Body of pancreas (tissue), 4 donors: ENCODE results near the gene KLC3. TPM values are rescaled to one million over a fixed set of nuclear protein-coding genes. Genes with fewer than 3 reads are reported as not detected.

Experiments used
- ATAC-seq: fragments of 150-250 bp; one replicate; pipeline ENCODE4 v1.9.1; 2016
- DNase-seq, 4 donors: peaks; one replicate each; pipeline ENCODE4 v3.0.0-alpha.2; 2019
- H3K27ac ChIP-seq, 4 donors: fragments of 200-600 bp; sonication (generic); 1 replicate in 3 of 4; 2 replicates in 1 of 4; pipeline versions ENCODE4 v1.5.1 to v1.6.1; 2016 to 2019; ENCODE audit warnings: mild to moderate bottlenecking in 1 of 4, mixed read lengths in 1 of 4, moderate library complexity in 1 of 4
- H3K27me3 ChIP-seq, 2 donors: fragments of 200-600 bp; sonication (generic); one replicate each; pipeline ENCODE4 v1.6.0; 2016; ENCODE audit warnings: mild to moderate bottlenecking in 1 of 2
- H3K36me3 ChIP-seq, 2 donors: fragments of 200-600 bp; sonication (generic); replicated peaks in 1 of 2; 2 replicates each; pipeline ENCODE4 v1.5.1; 2016; ENCODE audit warnings: low read depth in 2 of 2; ENCODE audit not compliant: insufficient read depth in 1 of 2
- H3K4me1 ChIP-seq: fragments of 200-600 bp; sonication (generic); one replicate; pipeline ENCODE4 v1.6.0; 2016
- H3K4me3 ChIP-seq, 2 donors: fragments of 200-600 bp; sonication (generic); 1 replicate in 1 of 2; 2 replicates in 1 of 2; pipeline ENCODE4 v1.5.1; 2016 to 2019
- H3K9me3 ChIP-seq, 3 donors: fragments of 200-600 bp; sonication (generic); 1 replicate in 2 of 3; 2 replicates in 1 of 3; pipeline ENCODE4 v1.5.1; 2016
- CTCF ChIP-seq, 7 experiments: fragments of 450-650 bp in 4 of 7; fragments of 200-600 bp in 3 of 7; sonication (generic) in 3 of 7; IDR thresholded peaks; one replicate each; pipeline ENCODE4 v1.5.1; 2016 to 2019; ENCODE audit warnings: antibody characterized with exemption in 7 of 7
- POLR2A ChIP-seq, 3 donors: fragments of 450-650 bp; IDR thresholded peaks; one replicate each; pipeline ENCODE4 v1.6.1; 2016; ENCODE audit warnings: antibody characterized with exemption in 3 of 3, mild to moderate bottlenecking in 2 of 3
- WGBS, 2 donors: methylation state at CpG; one replicate each; pipeline ENCODE4 v1.1.5; 2017; 5-methylcytosine and 5-hydroxymethylcytosine counted together
- intact Hi-C: fragments of 100-400 bp; cut with DNase I; formaldehyde crosslinking; loops from one replicate; pipeline ENCODE4 v1.15.1; 2023
- total RNA-seq, 2 donors: library from RNA; depleted of rRNA; stranded (reverse); fragments of >200 nt; gene quantifications; one replicate each; pipeline ENCODE4 v1.1.0, GENCODE V29; 2016

KLC3 gene
- total RNA-seq, 2 donors from 2014 or later: 1.3 to 11.7 TPM

GRCh38 chr19:45321848-45322247 lies 18.7 kb upstream of the KLC3 start:
- H3K4me3 ChIP-seq: no peak overlapping the region
- no peak for DNase-seq
- 19 to 49% methylated on average over 3 to 6 of the region's 7 CpGs for WGBS, 2 donors
- no peak for ATAC-seq
- no peak overlapping the region for H3K27ac ChIP-seq
- H3K27me3 ChIP-seq: no peaks in the 10 kb centered on the region
- no peaks in the 10 kb centered on the region for H3K9me3 ChIP-seq
- intact Hi-C loops: no loop called here
- TF ChIP-seq POLR2A (IDR thresholded peaks at IDR 0.05) (no peak), CTCF (IDR thresholded peaks at IDR 0.05) (no peak)
- no peaks in the 10 kb centered on the region for H3K36me3 ChIP-seq
- peaks cover 17% of the 10 kb centered on the region for H3K4me1 ChIP-seq

- ATAC-seq (no peak), DNase-seq (no peak)
- no peak overlapping the region for H3K4me3 ChIP-seq
- TF ChIP-seq CTCF (IDR thresholded peaks at IDR 0.05) (no peak), POLR2A (IDR thresholded peaks at IDR 0.05) (no peak)
- H3K4me1 ChIP-seq: peaks cover 17% of the 10 kb centered on the region
- intact Hi-C loops: no loop called here
- H3K9me3 ChIP-seq: no peaks in the 10 kb centered on the region
- H3K27ac ChIP-seq: no peak overlapping the region
- no peaks in the 10 kb centered on the region for H3K27me3 ChIP-seq
- no peaks in the 10 kb centered on the region for H3K36me3 ChIP-seq
- WGBS, 2 donors: 69 to 71% methylated on average over 6 to 11 of the region's 11 CpGs
Measured at GRCh38 chr19:45322311-45322710, 18.2 kb upstream of the KLC3 start.

GRCh38 chr19:45322744-45323281 lies 17.7 kb upstream of the KLC3 start, which contains the start of gene CKM:
Gene CKM (minus strand): TSS chr19:45322875. CDS start chr19:45319713, 3,162 bp downstream.
- H3K36me3 ChIP-seq: no peaks in the 10 kb centered on the region
- ATAC-seq (no peak), DNase-seq (no peak)
- 66% methylated on average over 11 of the region's 15 CpGs; no CpG with 5 or more reads in 1 of the 2 donors for WGBS, 2 donors
- no peaks in the 10 kb centered on the region for H3K9me3 ChIP-seq
- TF ChIP-seq POLR2A (IDR thresholded peaks at IDR 0.05) (no peak), CTCF (IDR thresholded peaks at IDR 0.05) (no peak)
- no peak within 1 kb of the TSS for H3K4me3 ChIP-seq
- intact Hi-C loops: no loop called here
- H3K4me1 ChIP-seq: peaks cover 17% of the 10 kb centered on the region
- no peak within 1 kb of the TSS for H3K27ac ChIP-seq
- no peaks in the 10 kb centered on the region for H3K27me3 ChIP-seq

GRCh38 chr19:45323671-45324081 lies 16.9 kb upstream of the KLC3 start:
- Histone ChIP-seq H3K4me3 (no peak overlapping the region), H3K36me3 (no peaks in the 10 kb centered on the region), H3K9me3 (no peaks in the 10 kb centered on the region), H3K27me3 (no peaks in the 10 kb centered on the region), H3K4me1 (peaks cover 17% of the 10 kb centered on the region), H3K27ac (no peak overlapping the region)
- ATAC-seq: no peak
- no peak for DNase-seq
- 1 to 4% methylated on average over 17 to 30 of the region's 30 CpGs for WGBS, 2 donors
- TF ChIP-seq POLR2A (IDR thresholded peaks at IDR 0.05) (no peak), CTCF (IDR thresholded peaks at IDR 0.05) (no peak)
- intact Hi-C loops: no loop called here

DNA sequence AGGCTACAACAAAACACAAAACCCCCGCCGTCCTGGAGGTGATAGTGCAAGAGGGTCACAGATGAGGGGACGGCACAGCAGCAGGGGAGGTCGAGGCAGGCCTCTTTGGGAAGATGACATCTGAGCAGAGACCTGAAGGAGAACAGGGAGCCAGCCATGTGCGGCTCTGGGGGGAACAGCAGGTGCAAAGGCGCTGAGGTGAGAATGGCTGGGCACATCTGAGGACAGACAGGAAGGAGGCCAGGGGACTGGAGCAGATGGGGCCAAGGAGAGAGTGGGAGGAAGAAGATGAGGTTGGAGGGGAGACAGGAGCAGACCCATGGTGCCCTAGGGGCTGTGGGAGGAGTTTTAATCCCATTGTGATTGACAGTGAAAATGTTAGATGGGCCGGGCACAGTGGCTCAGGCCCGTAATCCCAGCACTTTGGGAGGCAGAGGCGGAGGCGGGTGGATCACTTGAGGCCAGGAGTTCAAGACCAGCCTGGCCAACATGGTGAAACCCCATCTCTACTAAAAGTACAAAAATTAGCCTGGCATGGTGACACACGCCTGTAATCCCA lies 16.1 kb upstream of the KLC3 start:
- no peaks in the 10 kb centered on the region for H3K36me3 ChIP-seq
- TF ChIP-seq POLR2A (IDR thresholded peaks at IDR 0.05) (no peak), CTCF (IDR thresholded peaks at IDR 0.05) (no peak)
- no peak overlapping the region for H3K4me3 ChIP-seq
- intact Hi-C loops: no loop called here
- no peaks in the 10 kb centered on the region for H3K27me3 ChIP-seq
- H3K27ac ChIP-seq: no peak overlapping the region
- DNase-seq: no peak
- WGBS, 2 donors: 65 to 70% methylated on average over 11 of the region's 11 CpGs
- no peak for ATAC-seq
- H3K9me3 ChIP-seq: no peaks in the 10 kb centered on the region
- peaks cover 17% of the 10 kb centered on the region for H3K4me1 ChIP-seq
